BE2C (cell line): ENCODE measurements around the gene SSX2IP.

Source experiments
- DNase-seq: peaks from one replicate; pipeline ENCODE4 v3.0.0-alpha.2; 2020
- H3K27me3 ChIP-seq: fragments of 250-450 bp; sonication (Bioruptor Pico); 2 replicates; pipeline ENCODE4 v1.5.1; 2020; ENCODE audit warnings: mild to moderate bottlenecking
- H3K36me3 ChIP-seq: fragments of 250-450 bp; sonication (Bioruptor Pico); 2 replicates; pipeline ENCODE4 v1.5.1; 2020; ENCODE audit warnings: mild to moderate bottlenecking
- H3K4me1 ChIP-seq: fragments of 250-450 bp; sonication (Bioruptor Pico); 2 replicates; pipeline ENCODE4 v1.5.1; 2020
- H3K4me3 ChIP-seq: 2 replicates; pipeline ENCODE4 v1.5.1; 2011; ENCODE audit warnings: low read depth, low read length
- H3K9me3 ChIP-seq: fragments of 250-450 bp; sonication (Bioruptor Pico); 2 replicates; pipeline ENCODE4 v1.5.1; 2020
- CTCF ChIP-seq: IDR thresholded peaks from 2 replicates; pipeline ENCODE4 v1.5.1; 2012; ENCODE audit warnings: mild to moderate bottlenecking, low read depth, low read length

Gene SSX2IP

DNA sequence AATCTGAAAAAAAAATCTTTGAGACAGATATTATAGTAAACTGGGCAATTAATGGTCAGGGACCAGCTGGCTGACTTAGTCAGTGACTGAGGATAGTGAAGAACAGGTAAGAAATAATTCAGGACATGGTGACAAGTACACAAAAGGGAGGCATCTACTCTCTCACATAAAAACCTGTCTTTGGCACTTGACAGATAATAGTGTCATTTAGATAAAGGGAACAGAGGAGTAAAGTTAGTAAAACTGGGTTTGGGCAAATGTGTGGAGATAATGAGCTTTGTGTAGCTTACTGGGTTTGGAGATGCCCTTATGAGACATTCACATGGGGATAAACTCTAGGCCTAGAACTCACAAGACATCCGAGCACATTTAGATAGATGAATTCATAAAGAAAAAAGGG lies 4.0 kb downstream of the SSX2IP start:
- Histone ChIP-seq H3K9me3 (no peaks in the 10 kb centered on the region), H3K36me3 (no peaks in the 10 kb centered on the region), H3K27me3 (no peaks in the 10 kb centered on the region), H3K4me3 (no peak overlapping the region), H3K4me1 (no peaks in the 10 kb centered on the region)
- DNase-seq, result no peak
- no peak for TF ChIP-seq CTCF

- H3K27me3 ChIP-seq, result no peaks in the 10 kb centered on the region
- DNase-seq, result no peak
- H3K4me1 ChIP-seq, result no peaks in the 10 kb centered on the region
- no peak for TF ChIP-seq CTCF
- no peak overlapping the region for H3K4me3 ChIP-seq
- no peaks in the 10 kb centered on the region for H3K9me3 ChIP-seq
- no peaks in the 10 kb centered on the region for H3K36me3 ChIP-seq
Measured at GRCh38 chr1:84683508-84683907, 6.8 kb downstream of the SSX2IP start.

DNA sequence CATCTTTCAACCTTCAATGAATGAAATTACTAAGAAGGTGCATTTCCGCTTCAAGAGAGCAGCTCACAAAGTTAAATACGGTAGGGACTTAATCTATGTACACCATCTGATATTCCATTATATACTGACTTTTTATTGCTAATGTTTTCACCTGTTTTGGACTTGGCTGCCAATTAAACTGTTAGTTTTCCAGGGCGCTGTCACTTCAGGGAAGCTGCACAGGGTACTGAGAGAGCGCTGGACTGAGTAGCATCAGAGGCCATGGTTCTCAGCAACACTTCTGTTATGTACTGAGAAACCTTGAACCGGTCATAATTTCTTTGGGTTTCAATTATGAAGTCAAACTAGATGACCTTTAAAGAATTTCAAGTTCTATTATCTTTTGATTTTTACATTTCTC lies 8.2 kb downstream of the SSX2IP start:
- Histone ChIP-seq H3K27me3 (no peaks in the 10 kb centered on the region), H3K4me3 (no peak overlapping the region), H3K36me3 (no peaks in the 10 kb centered on the region), H3K9me3 (no peaks in the 10 kb centered on the region), H3K4me1 (no peaks in the 10 kb centered on the region)
- TF ChIP-seq CTCF, result no peak
- no peak for DNase-seq

DNA sequence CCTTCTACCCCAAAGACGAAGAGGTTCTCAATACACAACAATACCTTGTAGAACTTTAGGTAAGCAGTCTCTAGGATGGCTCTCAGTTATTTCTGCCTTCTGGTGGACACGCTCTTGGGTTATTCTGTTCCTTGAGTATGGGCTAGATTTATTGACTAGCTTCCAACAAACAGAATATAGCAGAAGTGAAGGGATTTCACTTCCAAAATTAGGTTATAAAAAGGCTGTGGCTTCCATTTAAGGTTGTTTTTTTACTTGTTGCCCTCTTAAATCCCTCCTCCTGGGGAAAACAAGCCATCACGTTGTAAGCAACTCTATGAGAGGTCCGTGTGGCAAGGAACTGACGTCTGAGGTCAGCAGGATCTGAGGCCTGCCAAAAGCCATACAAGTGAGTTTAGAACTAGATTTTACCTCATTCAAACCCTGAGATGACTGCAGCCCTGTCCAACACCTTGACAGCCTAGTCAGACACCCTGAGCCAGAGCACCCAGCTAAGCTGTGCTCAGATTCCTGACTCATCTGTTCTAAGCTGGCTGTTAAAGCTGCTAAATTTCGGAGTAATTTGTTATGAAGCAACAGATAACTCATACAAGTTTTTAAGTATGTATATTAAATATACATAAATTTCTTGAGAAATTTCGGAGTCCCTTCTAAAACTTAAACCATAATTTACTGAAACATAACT lies 12.7 kb downstream of the SSX2IP start:
- H3K27me3 ChIP-seq, result no peaks in the 10 kb centered on the region
- H3K4me1 ChIP-seq, result no peaks in the 10 kb centered on the region
- no peak overlapping the region for H3K4me3 ChIP-seq
- no peak for DNase-seq
- no peak for TF ChIP-seq CTCF
- H3K9me3 ChIP-seq, result no peaks in the 10 kb centered on the region
- no peaks in the 10 kb centered on the region for H3K36me3 ChIP-seq

DNA sequence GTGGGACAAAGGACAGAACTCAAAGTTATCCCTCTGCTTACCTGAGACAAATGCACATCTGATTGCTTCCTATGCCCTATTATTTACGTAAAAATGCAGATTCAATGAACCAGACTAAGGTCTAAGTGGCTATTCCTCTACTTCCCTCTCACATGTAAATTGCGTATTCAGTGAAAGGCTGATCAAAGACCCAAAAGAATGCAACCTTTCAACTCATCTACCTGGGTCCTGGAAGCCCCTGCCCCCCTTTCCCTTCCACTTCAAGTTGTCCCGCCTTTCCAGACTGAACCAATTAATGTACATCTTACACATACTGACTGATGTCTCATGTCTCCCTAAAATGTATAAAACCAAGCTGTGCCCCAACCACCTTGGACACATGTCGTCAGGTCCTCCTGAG lies 14.6 kb downstream of the SSX2IP start:
- no peak for TF ChIP-seq CTCF
- no peaks in the 10 kb centered on the region for H3K9me3 ChIP-seq

GRCh38 chr1:84675106-84675505 lies 15.2 kb downstream of the SSX2IP start:
- Histone ChIP-seq H3K4me3 (no peak overlapping the region), H3K4me1 (no peaks in the 10 kb centered on the region), H3K27me3 (no peaks in the 10 kb centered on the region), H3K9me3 (no peaks in the 10 kb centered on the region), H3K36me3 (no peaks in the 10 kb centered on the region)
- TF ChIP-seq CTCF, result no peak
- DNase-seq, result no peak

More for the DNA sequence above, 14.6 kb downstream of the SSX2IP start:
- no peak overlapping the region for H3K4me3 ChIP-seq
- no peak for DNase-seq
- no peaks in the 10 kb centered on the region for H3K36me3 ChIP-seq
- no peaks in the 10 kb centered on the region for H3K27me3 ChIP-seq
- H3K4me1 ChIP-seq, result no peaks in the 10 kb centered on the region
